ENCODE results near the gene MRPL43.

The MRPL43 gene

DNA sequence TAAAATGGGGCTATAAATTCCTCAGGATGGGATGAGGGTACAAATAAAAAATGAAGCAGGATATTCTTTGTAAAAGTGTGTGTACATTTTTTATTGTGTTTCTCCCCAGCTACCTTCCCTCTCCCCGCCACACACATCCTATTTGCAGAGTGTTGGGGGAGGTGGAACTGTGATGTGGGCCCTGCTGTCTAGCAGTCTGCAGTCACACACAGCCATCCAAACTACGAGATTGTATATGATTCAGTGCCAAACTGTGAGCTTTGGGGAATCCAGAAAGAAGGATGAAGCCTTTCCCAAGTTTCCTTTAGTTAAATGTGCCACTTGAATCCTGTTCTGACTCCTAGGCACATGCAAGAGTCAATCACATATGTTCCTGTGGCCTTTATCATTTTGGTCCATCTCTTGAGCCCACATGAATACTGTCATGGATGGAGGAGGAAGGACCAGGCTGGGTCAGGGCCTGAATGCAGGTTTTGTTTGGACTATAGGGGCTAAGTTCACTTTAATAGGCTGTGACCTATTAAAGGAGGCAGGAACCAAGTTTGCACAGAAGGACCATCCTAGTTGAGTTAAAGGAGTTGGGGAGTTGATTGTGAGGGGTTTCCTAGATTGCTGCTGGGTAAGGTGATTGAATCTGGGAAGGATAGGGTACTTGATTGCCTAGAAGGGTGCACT is 19.1 kb downstream of the MRPL43 start:
- no peak for DNase-seq (ENCODE audit: low read depth in 2 of 2)

DNA sequence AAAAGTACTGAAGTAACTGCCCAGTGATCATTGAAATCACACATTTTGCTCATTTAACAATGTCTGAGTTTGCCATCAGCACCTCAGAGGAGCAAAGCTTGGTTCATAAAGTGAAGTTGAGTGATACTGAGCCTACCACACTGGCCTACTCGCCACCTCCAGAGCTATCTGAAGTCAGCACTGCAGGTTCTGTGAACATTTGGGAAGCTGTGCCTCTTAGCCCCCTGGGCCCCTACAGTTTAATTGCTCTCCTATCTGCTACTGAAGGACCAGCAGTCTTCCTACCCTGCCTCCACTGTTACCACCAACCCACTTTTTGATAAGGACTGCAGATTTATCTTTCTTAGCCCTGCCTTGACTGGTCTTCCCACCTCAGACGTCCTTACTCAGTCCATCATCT is 20.0 kb downstream of the MRPL43 start:
- no peak for DNase-seq (ENCODE audit: low read depth in 2 of 2)

DNA sequence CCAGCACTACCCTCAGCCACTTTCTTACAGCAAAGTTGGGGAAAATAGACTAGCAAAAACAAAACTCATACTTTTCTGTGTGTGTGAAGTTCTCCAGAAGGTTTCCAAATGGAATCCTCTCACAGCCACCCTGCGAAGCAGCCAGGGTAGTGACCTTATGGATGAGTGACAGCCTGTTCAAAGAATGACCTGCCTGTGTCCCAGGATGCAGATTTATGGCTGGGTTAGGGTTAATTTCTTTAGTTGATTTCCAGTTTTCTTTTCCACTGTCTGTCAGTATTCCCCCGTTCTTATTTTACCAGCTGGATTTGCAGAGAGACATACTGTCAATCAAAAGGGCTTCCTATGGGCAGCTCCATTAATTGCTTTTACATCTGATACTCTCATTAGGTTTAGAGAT is 20.4 kb downstream of the MRPL43 start:
- DNase-seq (ENCODE audit: low read depth in 2 of 2): no peak

- no peak for DNase-seq (ENCODE audit: low read depth in 2 of 2)
These were observed 21.5 kb downstream of the MRPL43 start for GRCh38 chr10:100965820-100966219.

DNA sequence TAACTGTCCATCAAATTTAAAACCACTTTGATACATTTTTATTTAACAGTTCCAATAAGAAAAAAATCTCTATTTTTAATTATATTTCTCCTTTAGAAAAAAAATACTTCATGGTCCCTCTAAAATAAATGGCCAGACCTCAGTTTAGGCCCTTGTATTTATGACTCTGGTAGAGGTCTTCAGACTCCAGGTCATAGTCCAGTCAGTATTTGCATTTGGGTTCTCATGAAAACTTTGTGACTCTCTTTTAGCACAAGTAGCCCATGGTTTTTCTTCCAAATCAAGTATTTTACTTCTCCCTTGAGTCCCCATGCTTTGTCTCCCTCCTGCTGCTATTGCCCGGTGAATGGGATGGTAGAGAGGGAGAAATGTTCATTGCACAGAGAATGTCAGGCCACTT is 23.5 kb downstream of the MRPL43 start:
- no peak for DNase-seq (ENCODE audit: low read depth in 2 of 2)

- no peak for DNase-seq (ENCODE audit: low read depth in 2 of 2)
These were observed 24.8 kb downstream of the MRPL43 start for GRCh38 chr10:100962351-100963080.

- DNase-seq (ENCODE audit: low read depth in 2 of 2): no peak
These were observed 27.0 kb downstream of the MRPL43 start for GRCh38 chr10:100960251-100960650.

GRCh38 chr10:100948916-100949315 is 38.4 kb downstream of the MRPL43 start:
- no peak for DNase-seq (ENCODE audit: low read depth in 2 of 2)

- no peak for DNase-seq (ENCODE audit: low read depth in 2 of 2)
These were observed 41.5 kb downstream of the MRPL43 start for GRCh38 chr10:100945754-100946153.

DNA sequence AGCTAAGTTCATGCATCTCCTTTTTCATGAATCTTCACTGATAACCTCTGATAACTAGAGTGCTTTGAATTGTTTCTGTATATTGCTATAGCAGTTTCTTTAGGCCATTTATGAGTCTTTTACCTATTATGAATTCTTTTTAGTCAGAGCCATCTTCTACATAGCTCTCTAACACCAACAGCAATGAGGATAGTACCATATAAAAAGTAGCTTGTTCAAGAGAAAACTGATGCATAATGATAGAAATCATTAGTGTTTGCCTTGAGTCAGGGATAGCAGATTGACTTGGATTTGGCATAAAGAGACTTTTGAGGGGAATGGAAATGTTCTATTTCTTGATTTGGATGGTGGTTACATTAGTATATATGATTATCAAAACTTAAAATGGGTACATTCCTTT is 43.8 kb downstream of the MRPL43 start:
- DNase-seq (ENCODE audit: low read depth in 2 of 2): no peak

DNA sequence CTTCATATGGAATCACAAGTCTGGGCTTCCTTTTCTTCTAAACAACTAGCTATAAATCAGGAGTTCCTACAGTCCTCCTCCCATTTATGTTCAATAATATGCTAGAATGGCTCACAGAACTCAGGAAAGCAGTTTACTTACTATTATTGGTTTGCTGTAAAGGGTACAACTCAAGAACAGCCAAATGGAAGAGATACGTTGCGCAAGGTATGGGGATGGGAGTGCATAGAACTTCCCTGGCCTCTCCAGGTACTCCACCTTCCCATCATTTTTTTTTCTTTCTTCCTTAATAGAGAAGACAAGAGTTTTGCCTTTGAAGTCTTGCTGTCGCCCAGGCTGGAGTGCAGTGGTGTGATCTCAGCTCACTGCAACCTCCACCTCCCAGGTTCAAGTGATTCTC is 45.1 kb downstream of the MRPL43 start:
- DNase-seq (ENCODE audit: low read depth in 2 of 2): no peak

- no peak for DNase-seq (ENCODE audit: low read depth in 2 of 2)
These were observed 47.4 kb downstream of the MRPL43 start for GRCh38 chr10:100939763-100940344.
